ENCODE results near the gene LTB4R2.

DNA sequence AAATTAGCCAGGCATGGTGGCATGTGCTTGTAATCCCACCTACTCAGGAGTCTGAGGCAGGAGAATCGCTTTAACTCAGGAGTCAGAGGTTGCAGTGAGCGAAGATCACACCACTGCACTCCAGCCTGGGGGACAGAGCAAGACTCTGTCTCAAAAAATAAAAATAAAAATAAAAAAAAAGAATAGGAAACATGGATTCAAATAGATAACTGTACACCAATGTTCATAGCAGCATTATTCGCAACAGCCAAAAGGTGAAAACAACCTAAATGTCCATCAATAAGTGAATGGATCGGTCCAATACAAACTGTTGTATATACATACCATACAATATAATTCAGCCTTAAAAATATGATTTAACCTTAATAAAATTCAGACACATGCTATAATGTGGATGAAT lies 32.9 kb downstream of the LTB4R2 start:
- TF ChIP-seq, protein P1, sequence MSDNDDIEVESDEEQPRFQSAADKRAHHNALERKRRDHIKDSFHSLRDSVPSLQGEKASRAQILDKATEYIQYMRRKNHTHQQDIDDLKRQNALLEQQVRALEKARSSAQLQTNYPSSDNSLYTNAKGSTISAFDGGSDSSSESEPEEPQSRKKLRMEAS (IDR thresholded peaks at IDR 0.05): no peak
- TF ChIP-seq, protein P2, sequence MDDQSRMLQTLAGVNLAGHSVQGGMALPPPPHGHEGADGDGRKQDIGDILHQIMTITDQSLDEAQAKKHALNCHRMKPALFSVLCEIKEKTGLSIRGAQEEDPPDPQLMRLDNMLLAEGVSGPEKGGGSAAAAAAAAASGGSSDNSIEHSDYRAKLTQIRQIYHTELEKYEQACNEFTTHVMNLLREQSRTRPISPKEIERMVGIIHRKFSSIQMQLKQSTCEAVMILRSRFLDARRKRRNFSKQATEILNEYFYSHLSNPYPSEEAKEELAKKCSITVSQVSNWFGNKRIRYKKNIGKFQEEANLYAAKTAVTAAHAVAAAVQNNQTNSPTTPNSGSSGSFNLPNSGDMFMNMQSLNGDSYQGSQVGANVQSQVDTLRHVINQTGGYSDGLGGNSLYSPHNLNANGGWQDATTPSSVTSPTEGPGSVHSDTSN (IDR thresholded peaks at IDR 0.05): no peak
